ENCODE data around the gene BCL11B. TPM values are rescaled to one million over a fixed set of nuclear protein-coding genes. Genes with fewer than 3 reads are reported as not detected.

Gene BCL11B
- total RNA-seq, 1 donor from 2014 or later: 0.23 TPM

DNA sequence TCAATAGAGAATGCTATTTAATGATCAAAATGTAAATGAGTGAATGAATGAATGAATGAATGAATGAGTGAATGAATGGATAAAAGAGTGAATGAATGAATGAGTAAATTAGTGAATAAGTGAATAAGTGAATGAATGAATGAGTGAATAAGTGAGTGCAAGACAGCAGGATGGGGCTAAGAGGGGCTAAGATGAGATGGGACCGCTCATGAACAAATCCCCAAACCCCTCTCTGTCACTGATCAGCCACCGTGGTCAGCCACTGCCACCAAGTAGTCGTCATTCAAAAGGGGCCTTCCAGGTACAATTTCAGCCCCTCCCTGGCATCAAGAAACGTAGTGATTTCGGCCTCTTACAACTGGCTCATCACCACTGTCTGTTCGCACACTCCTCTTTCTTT is 79.2 kb downstream of the BCL11B start:
- TF ChIP-seq, protein P1, sequence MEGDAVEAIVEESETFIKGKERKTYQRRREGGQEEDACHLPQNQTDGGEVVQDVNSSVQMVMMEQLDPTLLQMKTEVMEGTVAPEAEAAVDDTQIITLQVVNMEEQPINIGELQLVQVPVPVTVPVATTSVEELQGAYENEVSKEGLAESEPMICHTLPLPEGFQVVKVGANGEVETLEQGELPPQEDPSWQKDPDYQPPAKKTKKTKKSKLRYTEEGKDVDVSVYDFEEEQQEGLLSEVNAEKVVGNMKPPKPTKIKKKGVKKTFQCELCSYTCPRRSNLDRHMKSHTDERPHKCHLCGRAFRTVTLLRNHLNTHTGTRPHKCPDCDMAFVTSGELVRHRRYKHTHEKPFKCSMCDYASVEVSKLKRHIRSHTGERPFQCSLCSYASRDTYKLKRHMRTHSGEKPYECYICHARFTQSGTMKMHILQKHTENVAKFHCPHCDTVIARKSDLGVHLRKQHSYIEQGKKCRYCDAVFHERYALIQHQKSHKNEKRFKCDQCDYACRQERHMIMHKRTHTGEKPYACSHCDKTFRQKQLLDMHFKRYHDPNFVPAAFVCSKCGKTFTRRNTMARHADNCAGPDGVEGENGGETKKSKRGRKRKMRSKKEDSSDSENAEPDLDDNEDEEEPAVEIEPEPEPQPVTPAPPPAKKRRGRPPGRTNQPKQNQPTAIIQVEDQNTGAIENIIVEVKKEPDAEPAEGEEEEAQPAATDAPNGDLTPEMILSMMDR (conservative IDR thresholded peaks at IDR 0.05; ENCODE audit: low read depth, low read length): no peak
- DNase-seq (ENCODE audit: low read depth): no peak
- H3K4me3 ChIP-seq (ENCODE audit: low read depth, low read length): no peak overlapping the region

DNA sequence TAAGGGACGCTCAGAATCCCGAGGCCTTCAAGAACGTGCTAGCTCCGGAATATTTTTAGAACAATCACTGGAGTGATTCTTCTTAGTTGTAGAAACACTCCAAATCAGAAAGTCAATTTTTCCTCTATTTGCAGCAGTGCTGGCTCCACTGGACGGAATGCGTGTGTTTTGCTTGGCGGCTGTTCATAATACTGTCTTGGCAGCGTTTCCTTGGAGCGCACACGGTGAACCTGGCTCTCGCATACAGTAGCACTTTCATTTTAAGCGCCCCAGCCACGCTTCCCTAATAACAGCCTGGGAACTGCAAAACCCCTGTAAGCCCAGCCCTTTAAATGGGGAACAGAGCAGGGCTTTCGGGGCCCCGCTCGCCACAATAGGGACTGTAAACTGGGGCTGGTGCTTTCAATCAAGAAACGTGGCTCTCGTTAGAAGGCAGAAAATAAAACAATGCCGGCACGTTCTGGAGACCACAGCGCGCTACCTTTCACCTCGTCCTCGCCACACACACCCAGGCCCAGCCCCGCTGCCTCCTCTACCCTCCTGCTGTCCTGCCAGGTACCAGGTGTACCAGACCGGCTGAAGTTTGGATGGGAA is 79.9 kb downstream of the BCL11B start:
- DNase-seq (ENCODE audit: low read depth): peak; percentile 10
- TF ChIP-seq, protein P1 (conservative IDR thresholded peaks at IDR 0.05; ENCODE audit: low read depth, low read length): no peak
- H3K4me3 ChIP-seq (ENCODE audit: low read depth, low read length): peak overlapping the region; percentile 55

- TF ChIP-seq, protein P1 (conservative IDR thresholded peaks at IDR 0.05; ENCODE audit: low read depth, low read length): no peak
- H3K4me3 ChIP-seq (ENCODE audit: low read depth, low read length): peak overlapping the region; percentile 55
- DNase-seq (ENCODE audit: low read depth): no peak
These were observed 80.5 kb downstream of the BCL11B start for GRCh38 chr14:99191395-99192027.

DNA sequence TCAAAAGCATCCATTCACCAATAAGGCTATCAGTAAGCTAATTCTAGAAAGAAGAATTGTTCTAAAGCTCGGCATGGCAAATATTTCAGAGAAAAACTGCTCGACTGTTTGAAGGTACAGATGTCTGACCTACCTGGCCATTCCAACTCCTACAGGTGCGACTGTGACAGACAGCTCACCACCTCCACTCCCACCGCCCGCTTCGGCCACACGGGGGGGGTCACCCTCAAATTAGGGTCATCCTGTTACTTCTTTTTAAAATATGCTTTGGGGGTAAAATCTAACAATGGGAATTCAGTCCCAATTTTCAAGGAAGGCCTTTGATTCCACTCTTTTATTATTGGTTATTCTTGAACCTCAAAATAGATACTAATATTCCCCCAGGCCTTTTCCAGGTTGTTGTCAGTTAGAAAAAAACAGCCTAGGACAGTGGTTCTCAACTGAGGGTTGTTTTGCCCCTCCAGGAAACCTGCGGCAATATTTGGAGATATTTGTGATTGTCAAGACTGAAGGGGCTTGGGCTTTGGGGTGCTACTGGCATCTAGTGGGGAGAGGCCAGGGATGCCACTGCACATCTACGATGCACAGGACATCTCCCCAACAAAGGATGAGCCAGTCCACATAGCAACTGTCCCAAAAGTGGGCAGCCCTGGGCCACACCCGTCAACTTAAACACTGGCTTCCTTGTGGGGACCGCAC is 81.2 kb downstream of the BCL11B start:
- no peak for DNase-seq (ENCODE audit: low read depth)
- H3K4me3 ChIP-seq (ENCODE audit: low read depth, low read length): no peak overlapping the region
- TF ChIP-seq, protein P1 (conservative IDR thresholded peaks at IDR 0.05; ENCODE audit: low read depth, low read length): no peak

DNA sequence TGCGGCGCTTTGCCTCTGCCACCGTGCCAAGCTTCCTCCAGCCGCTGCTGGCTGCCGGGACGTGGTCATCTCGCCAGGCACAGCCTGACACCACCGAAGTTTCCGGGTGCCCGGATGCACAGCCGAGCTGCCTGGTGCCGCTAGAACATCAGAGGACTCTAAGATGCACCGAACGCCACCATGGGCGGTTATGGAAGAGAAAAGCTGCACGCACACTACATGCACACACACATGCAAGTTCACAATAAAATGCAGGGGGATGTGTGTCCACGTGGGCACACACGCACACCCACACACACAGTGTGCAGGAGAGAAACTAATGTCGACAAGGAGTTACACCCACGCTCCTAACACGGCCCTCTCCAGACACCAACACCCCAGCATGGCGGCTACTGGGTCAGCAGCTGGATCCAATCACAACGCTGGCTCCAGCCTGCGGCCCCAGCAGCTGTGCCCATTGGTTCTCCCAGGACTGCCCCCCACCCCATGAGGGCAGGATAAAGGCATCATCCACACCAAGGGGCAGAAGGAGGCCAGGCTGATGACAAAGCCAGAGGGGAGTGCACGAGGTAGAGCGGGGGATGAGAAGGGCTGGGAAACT is 82.7 kb downstream of the BCL11B start:
- no peak overlapping the region for H3K4me3 ChIP-seq (ENCODE audit: low read depth, low read length)
- no peak for DNase-seq (ENCODE audit: low read depth)
- TF ChIP-seq, protein P1 (conservative IDR thresholded peaks at IDR 0.05; ENCODE audit: low read depth, low read length): no peak

DNA sequence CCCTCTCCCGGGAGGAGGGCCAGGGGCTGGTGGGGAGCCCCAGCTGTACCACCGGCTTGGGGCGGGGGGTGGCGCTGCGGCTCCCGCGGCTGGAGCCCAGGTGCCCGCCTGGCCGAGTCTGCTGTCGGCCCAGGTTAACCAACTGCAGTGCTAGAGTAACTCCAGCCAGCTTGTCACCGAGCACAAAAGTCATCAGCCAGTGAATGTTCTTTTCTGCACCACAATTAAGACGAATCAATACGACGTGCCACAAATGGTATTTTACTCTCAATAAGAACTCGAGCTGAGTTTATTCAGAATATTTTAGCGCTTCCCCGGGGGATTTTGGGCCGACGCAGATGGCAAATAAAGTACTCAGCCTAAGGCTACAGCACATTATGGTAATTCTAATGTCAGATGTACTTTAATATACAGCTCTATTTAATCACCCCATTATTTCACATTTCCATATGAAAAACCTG is 83.2 kb downstream of the BCL11B start:
- TF ChIP-seq, protein P1 (conservative IDR thresholded peaks at IDR 0.05; ENCODE audit: low read depth, low read length): no peak
- H3K4me3 ChIP-seq (ENCODE audit: low read depth, low read length): no peak overlapping the region
- no peak for DNase-seq (ENCODE audit: low read depth)
